Measurements from ENCODE around the gene RASA3. TPM values are rescaled to one million over a fixed set of nuclear protein-coding genes. Genes with fewer than 3 reads are reported as not detected.

The RASA3 gene
- total RNA-seq, 1 experiment from 2014 or later, result 18.6 TPM

GRCh38 chr13:113992276-113993005 is 140.0 kb downstream of the RASA3 start:
- BruUV-seq (replicated peaks), result no TSS peak
- H3K9me2 ChIP-seq (ENCODE audit: insufficient read depth), result no peaks in the 10 kb centered on the region
- H3K9ac ChIP-seq (ENCODE audit: low read length), result no peak overlapping the region
- ChIA-PET RAD21 (ENCODE audit: low non-redundant PET in 1 of 2, low total read pairs in 2 of 2, uncharacterized antibody in 2 of 2, unreplicated experiment in 2 of 2) (no interaction called here), POLR2A (no interaction called here), CTCF (no interaction called here)
- H3K36me3 ChIP-seq (ENCODE audit: control insufficient read depth in 1 of 2, insufficient read depth in 2 of 2, low read length in 2 of 2), result peaks cover 2 to 14% of the 10 kb centered on the region in 2 experiments; a peak in 3 of 4 replicates
- no peak overlapping the region for H3K4me2 ChIP-seq (ENCODE audit: low read length)
- no peak overlapping the region for H2AFZ ChIP-seq (ENCODE audit: low read depth, low read length, poor library complexity, severe bottlenecking)
- no peaks in the 10 kb centered on the region for H3K79me2 ChIP-seq (ENCODE audit: insufficient read depth, low read length)
- no peaks in the 10 kb centered on the region for H3K4me1 ChIP-seq (ENCODE audit: control insufficient read depth in 1 of 2, insufficient read depth in 2 of 2, low read length in 2 of 2)
- H3K9me3 ChIP-seq (ENCODE audit: control insufficient read depth in 1 of 2, insufficient read depth in 1 of 2, low read depth in 1 of 2, low read length in 2 of 2), result no peaks in the 10 kb centered on the region
- H3K27ac ChIP-seq (ENCODE audit: low read depth, low read length), result no peak overlapping the region
- no peaks in the 10 kb centered on the region for H3K27me3 ChIP-seq (ENCODE audit: insufficient read depth, low read length)
- H3K4me3 ChIP-seq (replicated peaks in 1 of 2; ENCODE audit: low read depth in 1 of 2, low read length in 2 of 2), result no peak overlapping the region
- no peaks in the 10 kb centered on the region for H4K20me1 ChIP-seq (ENCODE audit: insufficient read depth)
- TF ChIP-seq ELF1 (IDR thresholded peaks at IDR 0.05; ENCODE audit: borderline replicate concordance, low read depth) (no peak), TCF7L2 (IDR thresholded peaks at IDR 0.05; ENCODE audit: borderline replicate concordance, extremely low read depth, insufficient read depth, insufficient read length) (no peak), EZH2phosphoT487 (IDR thresholded peaks at IDR 0.05; ENCODE audit: borderline replicate concordance) (no peak), ZFX (IDR thresholded peaks at IDR 0.05) (no peak), SP1 (IDR thresholded peaks at IDR 0.05; ENCODE audit: low read depth) (no peak), POLR2AphosphoS5 (IDR thresholded peaks at IDR 0.05; ENCODE audit: low read depth, low read length) (no peak), SIN3A (IDR thresholded peaks at IDR 0.05; ENCODE audit: low read depth) (no peak), JUND (IDR thresholded peaks at IDR 0.05) (no peak), EZH2 (IDR thresholded peaks at IDR 0.05) (no peak), FOSL1 (IDR thresholded peaks at IDR 0.05; ENCODE audit: low read depth) (no peak), ZNF274 (IDR thresholded peaks at IDR 0.05; ENCODE audit: low read depth, low read length) (no peak), REST (IDR thresholded peaks at IDR 0.05; ENCODE audit: low read depth) (no peak)
- TF ChIP-seq, protein P1, sequence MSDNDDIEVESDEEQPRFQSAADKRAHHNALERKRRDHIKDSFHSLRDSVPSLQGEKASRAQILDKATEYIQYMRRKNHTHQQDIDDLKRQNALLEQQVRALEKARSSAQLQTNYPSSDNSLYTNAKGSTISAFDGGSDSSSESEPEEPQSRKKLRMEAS (IDR thresholded peaks at IDR 0.05), result no peak
- ATAC-seq (no peak), DNase-seq (ENCODE audit: low read depth, low spot score) (no peak)
- intact Hi-C loops (cut with micrococcal nuclease), result no loop called here

Data from HCT116 (cell line).